T-helper 1 cell treated with Interleukin-12 subunit alpha and Interleukin-12 subunit beta and Interleukin-4 antibody, amounts not matched to agents 30 ng/mL and 1 ng/mL, for 36 hours (primary cell): Measurements from ENCODE around the gene FNIP1. TPM values are rescaled to one million over a fixed set of nuclear protein-coding genes. Genes with fewer than 3 reads are reported as not detected.
"Not testable (repeated sequence)": the region's sequence is repeated elsewhere in the genome, so short reads cannot be mapped to it uniquely, and the experiment has no call there.

ENCODE experiments used
- intact Hi-C: fragments of 100-400 bp; cut with micrococcal nuclease; formaldehyde crosslinking; loops from one replicate; pipeline ENCODE4 v1.15.1; 2024
- total RNA-seq: library from RNA; stranded (reverse); gene quantifications from 2 replicates; pipeline ENCODE4 v1.2.3, GENCODE V29; 2022

FNIP1 gene
- total RNA-seq, 1 donor from 2014 or later, result 29.7 TPM

DNA sequence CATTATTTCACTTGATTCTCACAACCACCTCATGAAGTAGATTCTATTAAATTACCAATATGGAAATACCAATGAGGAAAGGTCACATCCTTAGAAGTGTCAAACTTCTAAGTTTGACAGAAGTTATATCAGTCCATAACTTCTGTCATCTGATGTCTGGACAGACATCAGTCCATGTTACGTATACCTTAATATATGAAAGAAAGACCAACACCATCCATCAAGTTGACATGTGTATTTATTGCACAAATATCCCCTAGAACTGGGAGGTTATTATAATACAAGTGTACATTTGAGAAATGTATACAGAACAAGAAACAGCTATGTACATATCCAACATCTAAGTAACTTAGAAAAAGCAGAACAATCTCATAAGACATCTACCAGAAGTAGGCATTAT is 155.3 kb downstream of the FNIP1 start:
- intact Hi-C loops, result no loop called here

DNA sequence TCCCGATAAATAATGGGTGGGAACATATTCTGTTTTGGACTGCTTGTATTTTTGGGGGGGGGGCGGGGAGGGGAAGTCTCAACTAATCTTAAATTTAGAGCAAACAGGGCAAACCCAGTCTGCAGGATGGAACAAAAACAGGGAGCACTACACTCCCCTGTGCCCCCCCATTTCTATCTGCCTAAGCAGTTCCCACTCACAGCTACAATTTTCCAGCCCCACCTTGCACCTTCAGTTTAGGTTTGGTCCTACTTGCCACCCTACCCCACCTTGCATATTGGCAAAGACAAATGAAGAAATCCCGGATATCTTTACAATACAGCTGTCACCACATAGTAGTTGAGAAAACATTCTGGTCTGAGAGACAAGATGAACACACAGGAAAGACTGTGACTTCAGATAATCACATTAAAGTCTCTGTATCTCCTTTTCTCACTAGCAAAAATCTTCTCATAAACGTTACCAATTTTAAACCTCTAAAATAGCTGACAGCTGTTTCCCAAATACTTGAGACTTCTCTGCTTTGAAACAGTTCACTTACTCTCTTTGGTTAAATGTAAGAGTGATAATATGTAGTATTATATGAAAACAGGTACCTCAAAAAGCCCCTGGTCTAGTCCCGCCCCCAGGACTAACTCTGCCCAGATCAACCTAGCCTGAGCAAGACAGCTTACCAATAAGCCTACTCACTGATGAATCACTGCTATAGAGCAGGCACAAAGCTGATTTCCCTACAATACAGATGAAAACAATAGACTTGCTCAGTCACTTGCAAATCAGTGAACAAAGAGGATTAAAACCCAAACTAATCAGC is 156.6 kb downstream of the FNIP1 start:
- intact Hi-C loops, result no loop called here

DNA sequence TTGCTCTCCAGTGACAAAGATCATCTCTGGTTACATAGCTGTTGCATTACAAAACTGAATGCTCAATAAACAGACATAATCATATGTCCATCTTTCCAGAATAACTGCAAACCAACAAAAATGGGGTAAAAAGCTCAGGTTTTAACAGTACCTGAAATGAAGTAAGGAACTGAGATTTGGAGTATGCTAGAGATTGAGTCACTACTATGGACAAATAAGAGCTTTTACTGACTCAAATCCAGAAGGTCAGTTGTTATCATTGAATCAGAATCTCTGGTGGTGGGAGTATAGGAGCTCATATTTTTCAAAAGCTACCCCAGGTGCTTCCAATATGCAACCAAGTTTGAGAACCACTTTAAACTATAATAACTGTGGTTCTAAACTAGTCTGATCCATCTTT is 157.7 kb downstream of the FNIP1 start:
- intact Hi-C loops, result loop anchor here (5.0 to 10.0 kb wide), 6 partner anchors 354 to 1386 kb away; partner anchors contain the start of genes AFF4, KIF3A, RAD50 and ZCCHC10

DNA sequence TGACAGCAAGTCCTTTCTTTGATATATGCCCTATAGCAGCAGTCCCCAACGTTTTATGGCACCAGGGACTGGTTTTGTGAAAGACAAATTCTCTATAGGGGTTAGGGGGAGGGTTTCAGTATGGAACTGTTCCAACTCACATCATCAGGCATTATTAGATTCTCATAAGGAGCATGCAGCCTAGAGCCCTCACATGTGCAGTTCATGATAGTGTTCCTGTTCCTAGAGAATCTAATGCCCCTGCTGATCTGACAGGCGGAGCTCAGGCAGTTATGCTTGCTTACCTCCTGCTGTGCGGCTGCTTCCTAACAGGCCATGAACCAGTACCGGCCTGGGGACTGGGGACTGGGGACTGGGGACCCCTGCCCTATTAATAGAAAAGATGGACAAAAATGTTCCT is 159.1 kb downstream of the FNIP1 start:
- intact Hi-C loops, result loop anchor here (5.0 to 10.0 kb wide), 6 partner anchors 353 to 1387 kb away; partner anchors contain the start of genes AFF4, KIF3A, RAD50 and ZCCHC10

DNA sequence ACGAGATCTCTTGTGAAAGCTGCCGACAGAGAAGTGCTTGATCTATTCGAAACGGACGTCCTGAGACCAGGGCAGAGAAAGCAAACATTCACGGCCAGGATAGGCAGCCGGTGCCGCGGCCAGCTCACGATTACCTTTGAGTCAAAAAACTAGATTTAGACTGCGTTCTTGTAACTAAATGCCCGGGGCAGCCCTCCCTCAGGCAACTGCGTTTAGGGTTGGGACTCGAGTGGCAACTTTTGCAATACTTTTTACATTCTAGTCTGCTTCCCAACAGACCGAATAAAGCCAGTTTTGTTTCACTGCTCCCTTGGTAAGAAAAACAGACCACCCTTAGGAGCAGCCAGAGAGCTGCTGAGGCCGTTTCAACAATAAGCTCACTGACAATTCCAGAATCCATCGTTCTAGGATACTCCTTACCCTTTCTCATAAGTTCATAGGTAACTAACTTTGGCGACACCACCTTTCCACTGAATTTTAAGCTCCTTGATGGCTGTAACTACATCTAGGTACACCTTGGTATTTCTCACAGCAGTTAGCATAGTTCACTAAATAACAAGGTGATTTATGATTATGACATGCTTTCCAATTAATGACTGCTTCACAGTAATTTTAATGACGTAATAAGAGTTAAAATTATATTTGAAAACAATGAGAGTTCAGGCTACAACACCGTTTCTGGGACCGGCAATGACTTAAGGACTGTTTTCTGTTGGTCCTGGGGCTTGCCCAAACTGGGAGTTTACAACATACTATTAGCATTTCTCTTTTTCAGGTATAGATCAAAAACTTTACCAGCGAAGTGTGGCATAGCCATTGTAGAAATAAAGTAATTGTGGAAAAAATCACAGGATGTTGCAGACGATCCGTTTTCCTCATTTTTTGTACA is 160.9 kb downstream of the FNIP1 start:
- intact Hi-C loops, result loop anchor here (1.0 to 10.0 kb wide), 25 partner anchors 35 to 1415 kb away; partner anchors contain the start of genes AFF4, FNIP1, GDF9 and HINT1

DNA sequence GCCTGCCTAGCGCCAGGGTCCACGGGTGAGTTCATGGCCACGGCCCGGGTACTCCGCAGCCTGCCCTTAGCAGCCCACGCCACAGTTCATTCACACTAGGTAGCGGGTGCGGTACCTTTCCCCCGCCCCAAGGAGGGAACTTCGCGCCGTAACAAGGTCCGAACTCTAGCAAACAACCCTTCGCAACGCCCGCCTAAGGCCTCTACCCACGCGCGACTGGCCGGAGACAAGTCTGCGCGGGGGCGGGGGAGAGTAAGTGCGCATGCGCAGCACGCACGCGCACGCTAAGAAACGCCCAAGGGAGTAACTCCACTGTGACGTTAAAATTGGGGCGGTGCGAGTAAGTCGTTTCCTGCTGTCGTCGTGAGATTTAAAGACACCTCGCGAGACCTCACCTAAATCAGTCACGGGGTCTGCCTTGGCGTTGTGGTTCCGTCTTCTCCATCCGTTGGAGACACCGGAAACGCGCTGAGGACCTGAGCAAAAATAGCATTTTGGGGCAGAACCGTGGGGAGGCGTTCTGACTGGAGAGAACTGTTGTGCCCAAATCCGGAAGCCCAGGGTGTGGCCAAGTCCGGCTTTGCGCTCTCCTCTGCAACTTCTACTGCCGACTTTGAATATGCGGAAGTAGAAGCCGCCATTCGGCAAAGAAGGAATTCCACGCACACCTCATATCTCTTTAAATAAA is 161.7 kb downstream of the FNIP1 start, which contains the start of gene RAPGEF6:
Gene RAPGEF6 (minus strand): TSS at position 234 of the 688 bp plus-strand sequence. CDS start 199 bp downstream, at position 35.
- intact Hi-C loops, result loop anchor here (1.0 to 10.0 kb wide), 27 partner anchors 36 to 1416 kb away; partner anchors contain the start of genes AFF4, FNIP1, GDF9 and HINT1

DNA sequence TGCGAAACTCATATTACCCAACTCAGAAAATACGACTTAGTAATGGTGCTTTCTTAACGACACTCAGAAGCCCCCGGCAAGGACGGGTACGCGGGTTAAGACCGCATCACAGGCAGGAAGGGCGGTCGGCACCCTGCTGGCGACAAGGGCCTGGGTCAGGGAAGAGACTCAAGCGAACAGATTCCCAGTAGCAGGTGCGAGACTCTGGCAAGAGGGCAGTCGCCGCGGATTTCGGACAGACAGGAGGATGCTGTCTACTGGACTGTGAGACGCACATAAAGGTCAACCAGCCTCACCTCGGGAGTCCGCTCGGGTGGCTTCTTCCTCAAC is 162.2 kb downstream of the FNIP1 start:
- intact Hi-C loops, result loop anchor here (1.0 to 10.0 kb wide), 7 partner anchors 220 to 1390 kb away; partner anchors contain the start of genes AFF4 and ZCCHC10

DNA sequence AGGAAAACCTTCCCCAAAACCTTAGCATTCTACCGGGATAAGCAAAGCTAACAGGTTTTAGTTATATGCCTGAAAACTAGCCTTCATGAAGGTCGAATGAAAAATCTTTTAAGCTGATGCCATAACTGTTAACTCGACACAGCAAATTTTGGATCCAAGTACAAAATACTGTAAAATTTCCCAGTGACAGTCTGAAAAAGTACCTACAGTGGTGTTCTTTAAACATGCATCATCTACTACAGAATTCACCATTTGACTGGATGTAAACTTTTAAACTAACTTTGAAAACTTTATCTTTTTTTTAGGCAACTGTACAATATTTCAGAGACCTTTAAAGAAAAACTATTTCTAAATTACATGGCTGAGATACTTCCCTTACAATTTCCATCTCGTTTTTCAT is 162.6 kb downstream of the FNIP1 start:
- intact Hi-C loops, result loop anchor here (1.0 to 10.0 kb wide), 7 partner anchors 221 to 1391 kb away; partner anchors contain the start of genes AFF4 and ZCCHC10

DNA sequence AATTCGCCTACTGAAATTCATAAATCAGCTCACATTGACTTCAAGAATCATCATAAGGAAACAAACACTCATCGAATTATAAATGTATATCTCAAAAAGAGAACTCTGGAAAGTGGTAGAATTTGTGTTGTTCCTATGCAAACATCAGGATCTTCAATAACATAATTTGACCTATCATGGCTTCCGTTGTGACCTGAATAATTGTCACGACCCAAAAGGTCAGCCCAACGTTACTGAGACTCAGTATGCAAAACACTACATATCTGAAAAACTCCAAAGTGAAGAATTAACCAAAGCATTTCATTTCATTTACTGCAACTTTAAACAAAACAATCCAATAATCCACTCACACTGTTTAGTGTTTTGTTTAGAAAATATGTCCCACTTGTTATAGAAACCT is 163.0 kb downstream of the FNIP1 start:
- intact Hi-C loops, result loop anchor here (1.0 to 10.0 kb wide), 7 partner anchors 221 to 1391 kb away; partner anchors contain the start of genes AFF4 and ZCCHC10

DNA sequence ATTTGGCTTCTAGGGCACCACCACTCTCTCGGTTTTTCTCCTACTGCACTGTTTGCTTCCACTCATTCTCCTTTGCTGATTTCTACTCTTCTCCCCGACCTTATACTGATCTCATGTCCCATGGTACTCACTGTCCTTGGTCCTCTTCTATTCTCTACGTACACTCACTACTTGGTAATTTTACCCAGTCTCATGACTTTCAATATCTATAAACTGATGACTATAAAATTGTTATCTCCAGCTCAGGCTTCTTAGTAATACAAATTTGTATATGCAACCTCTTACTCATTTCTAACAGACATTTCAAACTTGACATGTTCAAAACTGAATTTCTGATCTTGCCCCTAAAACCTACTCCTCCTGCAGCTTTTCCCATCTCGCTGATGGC is 165.9 kb downstream of the FNIP1 start:
- intact Hi-C loops, result loop anchor here (5.0 to 10.0 kb wide), 4 partner anchors 346 to 1394 kb away; partner anchors contain the start of genes AFF4 and ZCCHC10

DNA sequence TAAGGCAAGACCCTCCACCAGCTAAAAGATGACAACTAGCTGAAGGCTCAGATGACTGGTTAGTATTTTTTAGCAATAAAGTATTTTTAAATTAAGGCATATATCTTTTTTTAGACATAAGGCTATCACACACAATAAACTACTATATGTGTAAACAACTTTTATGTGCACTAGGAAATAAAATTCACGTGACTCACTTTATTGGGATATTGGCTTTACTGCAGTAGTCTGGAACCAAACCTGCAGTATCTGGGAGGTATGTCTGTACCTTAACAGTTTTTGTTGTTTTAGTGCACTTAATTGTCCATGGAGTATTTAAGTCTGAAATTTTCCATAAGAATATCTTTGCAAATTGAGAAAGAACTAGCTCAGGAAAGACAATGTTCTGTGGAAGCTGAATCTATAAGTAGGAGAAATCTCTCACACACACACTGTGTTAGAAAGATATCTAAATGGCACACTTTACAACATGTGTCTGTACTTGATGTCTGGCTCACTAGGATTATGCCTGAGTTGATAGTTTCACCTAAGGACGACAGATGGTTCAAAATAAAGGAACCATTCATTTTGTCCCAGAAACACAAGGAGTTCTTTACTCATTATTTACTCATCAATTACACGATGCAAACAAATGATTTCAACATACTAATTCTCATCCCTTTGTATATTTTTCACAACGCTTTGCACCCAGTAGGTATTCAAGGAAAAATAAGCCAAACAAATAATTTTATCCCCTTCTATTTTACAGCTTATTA is 166.4 kb downstream of the FNIP1 start:
- intact Hi-C loops, result loop anchor here (5.0 to 10.0 kb wide), 4 partner anchors 346 to 1394 kb away; partner anchors contain the start of genes AFF4 and ZCCHC10

DNA sequence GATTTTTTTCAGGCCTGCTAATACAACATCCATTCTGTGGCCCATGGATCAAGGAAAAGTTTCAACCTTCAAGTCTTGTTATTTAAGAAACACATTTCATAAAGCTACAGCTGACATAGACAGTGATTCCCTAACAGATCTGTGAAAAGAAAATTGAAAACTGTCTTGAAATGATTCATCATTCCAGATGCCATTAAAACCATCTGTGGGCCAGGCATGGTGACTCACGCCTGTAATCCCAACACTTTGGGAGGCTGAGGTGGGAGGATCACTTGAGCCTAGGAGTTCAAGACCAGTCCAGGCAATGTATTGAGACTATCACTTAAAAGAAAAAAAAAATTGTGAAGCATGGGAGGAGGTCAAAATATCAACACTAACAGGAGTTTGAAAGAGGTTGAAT is 167.8 kb downstream of the FNIP1 start:
- intact Hi-C loops, result no loop called here

DNA sequence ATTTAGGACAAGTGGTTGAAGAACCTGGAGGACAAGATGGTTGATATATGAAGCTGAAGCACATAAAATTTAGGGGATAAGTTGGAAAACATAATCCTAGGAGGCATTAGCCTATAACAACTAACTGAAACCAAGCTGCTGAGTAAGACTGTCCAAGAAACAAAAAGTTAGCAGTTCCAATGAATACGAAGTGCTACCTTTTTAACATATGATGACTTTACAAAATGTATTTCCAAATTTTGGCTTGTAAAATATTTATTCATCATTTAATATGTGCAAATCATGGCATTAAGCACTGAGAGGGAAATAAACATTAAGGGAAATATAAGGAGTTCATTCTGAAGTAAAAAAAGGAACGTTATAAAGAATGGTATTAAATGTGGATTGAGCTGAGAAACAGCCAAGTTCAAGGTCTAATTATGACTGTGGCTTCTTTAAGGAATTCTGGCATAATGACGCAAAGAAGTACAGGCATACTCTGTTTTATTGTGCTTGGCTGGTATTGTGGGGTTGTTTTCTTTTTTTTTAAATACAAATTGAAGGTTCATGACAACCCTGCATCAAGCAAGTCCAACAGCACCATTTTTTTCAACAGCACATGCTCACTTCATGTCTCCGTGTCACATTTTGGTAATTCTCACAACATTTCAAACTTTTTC is 169.5 kb downstream of the FNIP1 start:
- intact Hi-C loops, result no loop called here

DNA sequence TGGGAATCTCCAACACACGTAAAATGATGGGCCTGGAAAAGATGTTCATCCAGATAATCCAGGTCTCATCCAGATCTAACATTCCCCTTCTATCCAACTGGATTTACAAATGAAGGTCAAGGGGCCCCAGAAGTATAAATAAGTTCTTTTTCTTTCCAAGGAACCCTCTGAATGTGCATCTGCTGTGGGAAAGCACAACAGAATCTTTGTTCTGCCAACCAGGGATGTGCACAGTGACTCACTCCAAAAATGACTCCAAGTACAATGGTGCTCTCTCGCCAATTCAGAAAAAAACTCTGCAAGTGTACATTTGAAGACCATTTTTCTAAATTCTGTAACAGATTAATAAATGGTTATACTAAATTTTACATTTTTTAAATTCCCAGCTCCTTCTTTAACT is 174.2 kb downstream of the FNIP1 start:
- intact Hi-C loops, result no loop called here

DNA sequence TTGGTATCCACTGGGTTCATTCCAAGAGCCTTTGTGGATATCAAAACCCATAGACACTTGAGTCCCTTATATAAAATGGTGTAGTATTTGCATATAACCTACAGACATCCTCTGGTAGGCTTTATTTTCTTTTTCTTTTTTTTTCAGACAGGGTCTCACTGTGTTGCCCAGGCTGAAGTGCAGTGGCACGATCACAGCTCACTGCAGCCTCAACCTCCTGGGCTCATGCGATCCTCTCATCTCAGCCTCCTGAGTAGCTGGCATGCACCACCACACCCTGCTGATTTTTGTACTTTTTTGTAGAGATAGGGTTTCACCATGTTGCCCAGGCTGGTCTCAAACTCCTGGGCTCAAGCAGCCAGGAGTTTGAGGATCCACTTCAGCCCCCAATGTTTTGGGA is 175.7 kb downstream of the FNIP1 start:
- intact Hi-C loops, result not testable (repeated sequence)

DNA sequence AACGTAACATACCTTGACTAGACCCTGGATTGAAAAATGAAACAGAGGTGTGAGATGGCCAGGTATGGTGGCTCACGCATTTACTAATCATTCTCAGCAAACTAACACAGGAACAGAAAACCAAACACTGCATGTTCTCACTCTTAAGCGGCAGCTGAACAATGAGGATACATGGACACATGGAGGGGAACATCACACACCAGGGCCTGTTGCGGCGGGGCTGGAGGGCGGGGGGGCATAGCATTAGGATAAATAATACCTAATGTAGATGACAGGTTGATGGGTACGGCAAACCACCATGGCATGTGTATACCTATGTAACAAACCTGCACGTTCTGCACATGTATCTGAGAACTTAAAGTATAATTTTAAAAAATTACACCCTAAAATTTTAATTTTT is 177.7 kb downstream of the FNIP1 start:
- intact Hi-C loops, result no loop called here

DNA sequence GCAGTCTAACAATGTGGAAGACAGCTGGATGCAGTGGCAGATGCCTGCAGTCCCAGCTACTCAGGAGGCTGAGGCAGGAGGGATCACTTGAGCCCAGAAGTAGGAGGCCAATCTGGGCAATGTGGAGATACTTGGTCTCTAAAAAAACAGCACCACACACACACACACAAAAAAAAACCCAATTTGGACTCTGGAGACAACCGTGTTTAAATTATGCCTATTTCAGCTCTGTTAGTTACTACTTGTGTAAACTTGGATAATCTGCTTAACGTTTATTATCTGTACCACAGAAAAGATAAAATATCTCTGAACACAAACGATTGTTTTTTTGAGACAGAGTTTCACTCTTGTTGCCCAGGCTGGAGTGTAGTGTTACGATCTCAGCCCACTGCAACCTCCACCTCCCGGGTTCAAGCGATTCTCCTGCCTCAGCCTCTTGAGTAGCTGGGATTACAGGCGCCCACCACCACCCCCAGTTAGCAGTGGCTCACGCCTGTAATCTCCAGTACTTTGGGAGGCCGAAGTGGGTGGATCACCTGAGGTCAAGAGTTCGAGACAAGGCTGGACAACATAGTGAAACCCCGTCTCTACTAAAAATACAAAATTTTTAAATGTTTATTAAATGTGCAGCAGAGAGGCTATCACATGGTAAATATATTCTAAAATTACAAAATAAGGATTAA is 179.5 kb downstream of the FNIP1 start:
- intact Hi-C loops, result no loop called here

DNA sequence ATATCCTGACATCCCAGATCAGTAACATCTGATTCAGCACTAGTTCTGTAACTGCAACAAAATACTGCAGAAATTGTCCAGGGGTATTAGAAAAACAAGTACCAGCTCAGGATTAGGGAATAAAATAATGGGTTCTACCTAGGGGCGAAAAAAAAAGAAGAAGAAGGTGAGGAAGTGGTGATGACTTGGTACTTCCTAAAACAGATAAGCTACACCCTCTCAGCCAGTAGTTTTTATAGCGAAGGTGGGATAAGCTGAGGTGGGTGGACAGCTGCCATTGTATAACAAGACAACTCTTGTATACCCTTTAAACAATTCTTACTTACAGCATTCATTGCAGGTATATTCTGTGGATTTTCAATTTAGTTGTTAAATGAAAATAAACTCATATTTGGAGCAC is 180.9 kb downstream of the FNIP1 start:
- intact Hi-C loops, result no loop called here

DNA sequence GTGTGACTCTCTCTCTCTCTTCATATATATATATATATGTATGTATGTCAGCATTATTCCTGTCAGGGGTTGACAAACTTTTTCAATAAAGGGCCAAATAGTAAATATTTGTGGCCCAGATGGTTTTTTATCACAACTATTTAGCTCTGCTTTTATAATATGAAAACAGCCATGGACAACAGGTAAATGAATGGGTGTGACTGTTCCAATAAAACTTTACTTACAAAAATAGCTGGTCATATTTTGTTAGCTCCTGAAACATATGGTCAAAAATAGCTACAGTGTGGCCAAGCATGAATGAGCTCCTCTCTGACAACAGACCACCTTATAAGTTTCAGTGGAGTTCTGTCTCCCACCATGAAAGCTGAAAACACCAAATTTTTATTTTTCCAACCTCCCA is 183.4 kb downstream of the FNIP1 start:
- intact Hi-C loops, result no loop called here
